MM.1S (cell line): ENCODE measurements around the gene ILK.

Experiments used
- DNase-seq: peaks from one replicate; pipeline ENCODE4 v3.0.0-alpha.2; 2015
- H2AFZ ChIP-seq: fragments of 300-600 bp; sonication (generic); 2 replicates; pipeline ENCODE4 v1.6.0; 2016; ENCODE audit warnings: antibody characterized with exemption, low read length
- H3F3A ChIP-seq: fragments of 300-600 bp; sonication (generic); 2 replicates; pipeline ENCODE4 v1.6.1; 2016; ENCODE audit warnings: mild to moderate bottlenecking, antibody characterized with exemption, low read length, moderate library complexity, mixed read lengths; ENCODE audit not compliant: insufficient read depth
- H3K27ac ChIP-seq: fragments of 300-600 bp; sonication (generic); 2 replicates; pipeline ENCODE4 v1.5.1; 2016; ENCODE audit warnings: mild to moderate bottlenecking, low read length
- H3K27me3 ChIP-seq: fragments of 300-600 bp; sonication (generic); replicated peaks from 2 replicates; pipeline ENCODE4 v1.6.0; 2016; ENCODE audit warnings: low read length; ENCODE audit not compliant: insufficient read depth
- H3K36me3 ChIP-seq: fragments of 300-600 bp; sonication (generic); replicated peaks from 2 replicates; pipeline ENCODE4 v1.6.1; 2016; ENCODE audit warnings: mild to moderate bottlenecking, low read length, mixed read lengths; ENCODE audit not compliant: insufficient read depth
- H3K4me1 ChIP-seq: fragments of 300-600 bp; sonication (generic); 2 replicates; pipeline ENCODE4 v1.6.1; 2016; ENCODE audit warnings: low read length, mixed read lengths
- H3K4me2 ChIP-seq: fragments of 300-600 bp; sonication (generic); 2 replicates; pipeline ENCODE4 v1.6.0; 2016; ENCODE audit warnings: low read depth, low read length
- H3K4me3 ChIP-seq: fragments of 300-600 bp; sonication (generic); 2 replicates; pipeline ENCODE4 v1.5.1; 2016; ENCODE audit warnings: low read length, mixed read lengths
- H3K79me2 ChIP-seq: fragments of 300-600 bp; sonication (generic); 2 replicates; pipeline ENCODE4 v1.6.1; 2016; ENCODE audit warnings: mixed run types, low read length, mixed read lengths
- H3K9ac ChIP-seq: fragments of 300-600 bp; sonication (generic); 2 replicates; pipeline ENCODE4 v1.6.1; 2016; ENCODE audit warnings: low read length, mixed read lengths
- H3K9me2 ChIP-seq: fragments of 300-600 bp; sonication (generic); replicated peaks from 2 replicates; pipeline ENCODE4 v1.6.1; 2016; ENCODE audit warnings: mild to moderate bottlenecking, low read length, mixed read lengths; ENCODE audit not compliant: insufficient read depth
- H3K9me3 ChIP-seq: fragments of 300-600 bp; sonication (generic); replicated peaks from 2 replicates; pipeline ENCODE4 v1.6.1; 2016; ENCODE audit warnings: mild to moderate bottlenecking, low read length, mixed read lengths; ENCODE audit not compliant: insufficient read depth
- H4K20me1 ChIP-seq: fragments of 300-600 bp; sonication (generic); 2 replicates; pipeline ENCODE4 v1.6.1; 2016; ENCODE audit warnings: mild to moderate bottlenecking, low read length, moderate library complexity, mixed read lengths; ENCODE audit not compliant: insufficient read depth
- CTCF ChIP-seq: fragments of 300-600 bp; sonication (generic); IDR thresholded peaks from 2 replicates; pipeline ENCODE4 v1.5.1; 2016; ENCODE audit warnings: antibody characterized with exemption, low read length, mixed read lengths
- EZH2 ChIP-seq: fragments of 300-600 bp; sonication (generic); optimal IDR thresholded peaks from 2 replicates; pipeline ENCODE3; 2017; ENCODE audit warnings: low read depth, mild to moderate bottlenecking, antibody characterized with exemption, low read length, mixed read lengths
- EZH2phosphoT487 ChIP-seq: fragments of 300-600 bp; sonication (generic); IDR thresholded peaks from 2 replicates; pipeline ENCODE4 v1.6.1; 2018; ENCODE audit warnings: antibody characterized with exemption, low read length

Gene ILK

GRCh38 chr11:6615882-6616585 is 12.5 kb downstream of the ILK start:
- H3K9me3 ChIP-seq = no peaks in the 10 kb centered on the region
- no peaks in the 10 kb centered on the region for H3K27me3 ChIP-seq
- H3K27ac ChIP-seq = no peak overlapping the region

GRCh38 chr11:6616596-6617250 is 13.1 kb downstream of the ILK start:
- TF ChIP-seq CTCF (no peak), EZH2phosphoT487 (no peak), EZH2 (no peak)
- H3K9ac ChIP-seq = no peak overlapping the region
- H3K4me1 ChIP-seq = 0 out of 2 replicates have a peak, but pooled peaks cover 12% of the 10 kb centered on the region

More at GRCh38 chr11:6615882-6616585, 12.5 kb downstream of the ILK start:
- TF ChIP-seq CTCF (no peak), EZH2 (no peak), EZH2phosphoT487 (no peak)
- DNase-seq = no peak
- no peak overlapping the region for H2AFZ ChIP-seq
- H3K4me1 ChIP-seq = peaks cover 14% of the 10 kb centered on the region; the same call in 1 of the 2 replicates
- H3K36me3 ChIP-seq = no peaks in the 10 kb centered on the region
- no peak overlapping the region for H3K4me3 ChIP-seq
- H3K79me2 ChIP-seq = peaks cover 22% of the 10 kb centered on the region
- no peaks in the 10 kb centered on the region for H4K20me1 ChIP-seq
- H3K9me2 ChIP-seq = no peaks in the 10 kb centered on the region
- no peak overlapping the region for H3K4me2 ChIP-seq
- no peak overlapping the region for H3K9ac ChIP-seq
- H3F3A ChIP-seq = peaks cover 11% of the 10 kb centered on the region

GRCh38 chr11:6617315-6617781 is 13.8 kb downstream of the ILK start:
- Histone ChIP-seq H2AFZ (no peak overlapping the region), H3K79me2 (peaks cover 14% of the 10 kb centered on the region), H3K4me3 (no peak overlapping the region), H3K36me3 (no peaks in the 10 kb centered on the region), H3K9me2 (no peaks in the 10 kb centered on the region), H3K4me1 (peaks cover 18% of the 10 kb centered on the region; the same call in 1 of the 2 replicates), H3K27ac (no peak overlapping the region), H3K4me2 (no peak overlapping the region), H3K9ac (no peak overlapping the region), H3K27me3 (no peaks in the 10 kb centered on the region), H4K20me1 (no peaks in the 10 kb centered on the region), H3K9me3 (no peaks in the 10 kb centered on the region), H3F3A (peaks cover 8% of the 10 kb centered on the region)
- no peak for DNase-seq
- TF ChIP-seq CTCF (no peak), EZH2 (no peak), EZH2phosphoT487 (no peak)

More at GRCh38 chr11:6616596-6617250, 13.1 kb downstream of the ILK start:
- Histone ChIP-seq H2AFZ (no peak overlapping the region), H3K4me2 (no peak overlapping the region), H3K4me3 (no peak overlapping the region), H3K9me3 (no peaks in the 10 kb centered on the region), H3K27ac (no peak overlapping the region), H4K20me1 (no peaks in the 10 kb centered on the region), H3K79me2 (peaks cover 15% of the 10 kb centered on the region), H3K27me3 (no peaks in the 10 kb centered on the region), H3F3A (peaks cover 11% of the 10 kb centered on the region), H3K36me3 (no peaks in the 10 kb centered on the region), H3K9me2 (no peaks in the 10 kb centered on the region)
- DNase-seq = no peak
